Neutrophil (primary cell): ENCODE data around the gene ATP1A1.

Experiments used
- H3K27ac ChIP-seq: fragments of 200-600 bp; sonication (generic); 2 replicates; pipeline ENCODE4 v1.5.1; 2016; ENCODE audit warnings: mild to moderate bottlenecking, moderate library complexity
- H3K27me3 ChIP-seq: fragments of 200-600 bp; sonication (generic); 2 replicates; pipeline ENCODE4 v1.6.0; 2016; ENCODE audit warnings: mild to moderate bottlenecking
- H3K36me3 ChIP-seq: fragments of 200-600 bp; sonication (generic); 2 replicates; pipeline ENCODE4 v1.5.1; 2017
- H3K4me1 ChIP-seq, 2 experiments: fragments of 200-600 bp in 1 of 2; sonication (generic) in 1 of 2; 1 replicate in 1 of 2; 2 replicates in 1 of 2; pipeline versions ENCODE4 v1.5.1 to v1.6.1; 2013 to 2016; ENCODE audit warnings: low read depth in 1 of 2, low read length in 1 of 2, mild to moderate bottlenecking in 1 of 2, moderate library complexity in 1 of 2; ENCODE audit not compliant: control insufficient read depth in 1 of 2, insufficient read depth in 1 of 2
- H3K4me3 ChIP-seq, 2 experiments: fragments of 200-600 bp in 1 of 2; sonication (generic) in 1 of 2; 1 replicate in 1 of 2; 2 replicates in 1 of 2; pipeline ENCODE4 v1.5.1; 2013 to 2016; ENCODE audit warnings: low read depth in 1 of 2, low read length in 1 of 2, mild to moderate bottlenecking in 1 of 2, moderate library complexity in 1 of 2
- H3K9me3 ChIP-seq: fragments of 200-600 bp; sonication (generic); 2 replicates; pipeline ENCODE4 v1.5.1; 2016
- CTCF ChIP-seq: fragments of 200-600 bp; sonication (generic); IDR thresholded peaks from 2 replicates; pipeline ENCODE4 v1.5.1; 2016; ENCODE audit warnings: antibody characterized with exemption

ATP1A1 gene

GRCh38 chr1:116375887-116376728 lies 3.1 kb downstream of the ATP1A1 start:
- Histone ChIP-seq H3K27ac (no peak overlapping the region), H3K4me1 (peaks cover 16 to 31% of the 10 kb centered on the region in 2 experiments), H3K27me3 (peaks cover 27% of the 10 kb centered on the region), H3K4me3 (no peak overlapping the region), H3K9me3 (no peaks in the 10 kb centered on the region), H3K36me3 (no peaks in the 10 kb centered on the region)
- no peak for TF ChIP-seq CTCF

DNA sequence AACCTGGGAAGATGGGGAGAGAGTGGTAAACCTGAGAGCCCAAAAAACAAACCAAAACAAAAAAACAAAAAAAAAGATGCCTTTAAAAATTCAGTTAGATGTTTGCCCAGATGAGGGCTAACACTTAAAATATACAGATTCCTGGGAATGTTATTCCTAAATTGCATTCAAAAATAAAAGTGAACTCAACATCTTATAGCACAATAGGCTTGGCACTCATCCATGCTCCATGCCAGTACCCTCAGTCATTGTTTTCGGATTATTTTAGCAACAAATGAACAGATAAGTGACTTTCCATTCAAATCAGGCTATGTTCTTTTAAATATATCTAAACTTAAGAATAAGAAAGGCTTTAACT lies 3.7 kb downstream of the ATP1A1 start:
- Histone ChIP-seq H3K4me3 (no peak overlapping the region), H3K27me3 (peaks cover 21% of the 10 kb centered on the region), H3K9me3 (no peaks in the 10 kb centered on the region), H3K4me1 (peaks cover 16 to 32% of the 10 kb centered on the region in 2 experiments), H3K36me3 (no peaks in the 10 kb centered on the region), H3K27ac (no peak overlapping the region)
- TF ChIP-seq CTCF = no peak

DNA sequence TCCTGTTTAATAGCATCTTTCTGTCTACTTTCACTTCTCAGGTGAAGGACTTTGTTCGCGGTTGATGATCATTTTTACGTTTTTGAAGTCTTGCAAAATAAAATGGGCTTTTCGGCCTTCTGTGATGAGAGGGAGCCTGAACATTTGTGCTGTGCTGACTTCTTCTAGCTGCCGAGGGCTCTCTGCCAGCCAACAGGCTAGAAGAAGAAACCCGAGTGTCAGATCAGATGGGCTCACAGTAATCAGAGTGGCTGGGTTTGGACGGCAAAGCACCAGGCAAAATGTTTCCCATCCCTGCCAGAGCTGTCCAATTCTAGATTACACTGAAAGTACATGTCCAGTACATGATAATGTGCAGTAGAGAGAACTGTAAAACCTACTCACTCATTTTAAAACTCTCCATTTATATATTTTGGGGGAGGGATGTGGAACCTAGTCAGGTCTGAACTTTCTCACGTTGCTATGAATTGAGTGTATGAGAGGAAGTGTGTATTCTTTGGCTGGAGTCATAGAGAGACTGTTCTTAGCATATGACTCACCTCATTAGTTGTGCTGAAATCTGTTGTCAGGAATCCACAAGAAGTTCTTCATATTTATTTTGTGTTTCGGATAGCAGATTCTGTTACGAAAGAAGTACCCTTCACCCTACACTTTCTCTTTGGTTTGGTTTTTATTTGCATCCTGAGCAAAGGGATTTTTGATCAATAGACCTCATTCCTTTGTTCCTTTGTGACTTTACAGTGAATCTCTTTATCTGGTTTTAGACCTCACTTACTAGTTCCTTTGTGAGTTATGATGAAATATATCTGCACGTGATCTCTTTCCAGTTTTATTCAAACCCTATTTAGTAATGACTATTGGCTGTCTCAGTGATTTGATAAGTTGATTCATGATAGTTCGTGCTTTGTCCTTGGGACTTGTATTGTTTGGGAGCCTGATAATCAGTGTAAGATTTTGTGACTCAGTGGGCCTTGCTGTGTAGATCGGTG lies 4.8 kb downstream of the ATP1A1 start:
- H3K4me1 ChIP-seq = peaks cover 9 to 25% of the 10 kb centered on the region in 2 experiments
- no peaks in the 10 kb centered on the region for H3K9me3 ChIP-seq
- peak overlapping the region; percentile 16 for H3K27ac ChIP-seq
- peaks cover 10% of the 10 kb centered on the region for H3K27me3 ChIP-seq
- TF ChIP-seq CTCF = no peak
- no peaks in the 10 kb centered on the region for H3K36me3 ChIP-seq
- H3K4me3 ChIP-seq = no peak overlapping the region

DNA sequence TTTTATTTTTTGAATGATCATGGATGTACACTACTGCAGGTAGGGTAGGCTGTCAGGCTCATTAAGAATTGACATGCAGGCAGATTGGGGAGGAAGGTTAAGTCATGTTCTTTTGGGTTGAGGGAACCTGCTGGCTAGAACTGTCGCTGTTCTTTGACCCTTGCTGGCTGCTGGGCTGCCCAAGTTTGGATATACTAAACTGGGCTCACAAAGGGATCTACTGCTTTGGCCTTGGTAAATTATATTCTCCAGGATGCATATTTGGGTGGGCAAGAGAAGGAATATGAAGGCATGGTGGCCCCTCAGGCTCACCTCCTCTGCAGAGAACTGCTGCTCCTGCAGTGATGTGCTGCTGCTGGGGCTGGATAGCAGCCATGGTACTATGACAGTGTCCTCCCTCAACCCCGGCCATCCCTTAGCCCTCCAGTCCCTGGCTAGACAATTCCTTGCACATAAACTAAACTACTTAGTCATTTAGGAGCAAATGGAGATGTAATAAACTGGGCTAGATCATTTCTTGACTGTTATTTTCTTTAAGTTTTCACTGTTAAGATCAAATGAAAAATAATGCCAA lies 6.1 kb downstream of the ATP1A1 start:
- peaks cover 6% of the 10 kb centered on the region for H3K27me3 ChIP-seq
- H3K36me3 ChIP-seq = no peaks in the 10 kb centered on the region
- H3K4me1 ChIP-seq = peaks cover 6 to 22% of the 10 kb centered on the region in 2 experiments
- no peak overlapping the region for H3K4me3 ChIP-seq
- TF ChIP-seq CTCF = no peak
- H3K9me3 ChIP-seq = no peaks in the 10 kb centered on the region
- H3K27ac ChIP-seq = no peak overlapping the region

DNA sequence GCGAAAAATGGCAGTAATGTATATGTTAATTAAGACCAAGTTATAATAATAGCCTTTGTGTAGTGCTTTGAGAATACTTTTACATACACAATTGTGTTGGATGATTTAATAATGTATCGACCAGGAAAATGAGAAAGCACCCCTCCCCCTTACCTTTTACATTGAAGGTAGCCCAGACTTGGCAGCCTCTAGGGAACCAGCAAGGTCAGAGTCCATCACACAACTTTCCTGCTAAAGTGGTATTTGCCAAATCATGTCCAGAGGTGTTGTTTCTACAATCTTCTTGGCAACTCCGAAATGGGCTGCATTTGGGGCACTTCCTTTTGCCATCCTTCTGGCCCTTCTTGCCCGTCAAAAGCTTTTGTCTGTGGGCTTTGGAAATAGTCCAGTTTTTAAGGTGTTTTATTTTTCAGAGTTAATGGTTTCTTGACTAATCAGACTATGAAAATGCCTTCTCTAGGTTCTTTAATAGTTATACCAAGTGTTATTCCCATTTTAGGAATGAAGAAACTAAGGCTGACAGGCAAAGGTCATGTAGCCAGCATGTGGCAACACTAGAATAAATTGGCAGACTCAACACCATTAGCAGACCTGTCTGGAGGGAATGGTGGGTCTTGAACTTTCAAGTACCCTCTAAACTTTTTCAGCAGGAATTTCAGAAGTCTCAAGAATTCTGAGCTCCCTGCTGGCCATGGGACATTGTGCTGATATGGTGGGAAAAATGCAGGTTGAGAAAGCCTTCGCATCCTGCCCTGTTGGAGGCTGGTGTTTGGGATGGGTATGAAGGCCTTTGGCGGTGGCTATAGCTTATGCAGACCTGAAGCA lies 6.8 kb downstream of the ATP1A1 start:
- Histone ChIP-seq H3K9me3 (no peaks in the 10 kb centered on the region), H3K4me1 (peaks cover 0 to 14% of the 10 kb centered on the region in 2 experiments), H3K4me3 (no peak overlapping the region), H3K36me3 (peaks cover 5% of the 10 kb centered on the region), H3K27me3 (no peaks in the 10 kb centered on the region), H3K27ac (peak overlapping the region; percentile 12)
- TF ChIP-seq CTCF = no peak
